ENCODE measurements around the gene NOL8.

The NOL8 gene

DNA sequence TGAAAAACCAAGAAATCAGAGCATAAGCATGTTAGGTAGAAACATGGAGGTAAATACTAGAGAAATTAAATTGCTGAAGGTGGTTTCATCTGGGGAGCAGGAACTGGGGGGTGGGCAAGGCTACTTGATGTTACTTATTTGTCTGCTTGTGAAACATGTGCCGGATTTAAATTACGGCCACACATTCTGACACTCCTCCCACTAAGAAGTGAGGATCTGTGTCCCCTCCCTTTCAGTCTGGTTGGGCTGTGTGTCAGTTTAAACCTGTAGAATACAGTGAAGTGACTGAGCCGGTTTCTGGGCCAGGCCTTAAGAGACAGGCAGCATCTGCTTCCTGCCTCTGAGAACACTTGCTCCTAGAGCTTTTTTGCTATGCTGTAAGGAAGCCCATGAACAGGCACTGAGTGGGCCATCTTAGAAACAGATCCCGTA is 29.3 kb downstream of the NOL8 start:
- Mint-ChIP-seq H3K9me3 (peaks cover 2% of the 10 kb centered on the region), H3K27me3 (no peaks in the 10 kb centered on the region), H3K36me3 (peaks cover 16% of the 10 kb centered on the region), H3K27ac (peak overlapping the region; percentile 41), H3K4me3 (no peak overlapping the region), H3K4me1 (peaks cover 26% of the 10 kb centered on the region)
- no peak for ATAC-seq (ENCODE audit: low read depth)
- no peak for DNase-seq (ENCODE audit: low spot score in 2 of 2)

DNA sequence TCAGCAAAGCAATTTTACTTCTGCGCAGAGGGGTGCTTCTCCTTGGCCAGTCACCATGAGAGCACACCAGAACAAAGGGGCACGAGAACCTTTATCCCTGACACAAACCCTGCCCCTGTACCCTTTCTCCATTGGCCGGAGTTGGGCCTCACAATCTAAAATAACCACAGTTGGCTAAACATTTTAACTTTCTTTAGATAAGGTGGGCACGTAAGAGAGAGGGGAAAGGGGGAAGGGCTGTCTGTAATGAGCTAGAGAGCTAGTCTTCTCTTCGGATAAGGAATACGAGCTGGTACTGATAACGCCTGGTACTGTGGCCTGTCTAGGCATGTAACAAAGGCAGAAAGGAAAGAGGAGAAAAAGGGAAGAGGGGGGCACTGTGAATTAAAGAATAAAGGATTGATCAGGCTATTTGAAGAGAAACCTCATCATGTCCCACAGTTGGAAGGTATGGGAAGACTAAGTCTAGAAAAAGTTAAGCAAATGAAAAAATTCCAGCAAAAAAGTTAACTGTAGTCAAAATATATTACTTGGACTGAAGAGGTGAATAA is 29.8 kb downstream of the NOL8 start:
- H3K4me3 Mint-ChIP-seq: peak overlapping the region; percentile 27
- ATAC-seq (ENCODE audit: low read depth) (no peak), DNase-seq (ENCODE audit: low spot score in 2 of 2) (no peak)
- H3K4me1 Mint-ChIP-seq: peaks cover 26% of the 10 kb centered on the region
- H3K27me3 Mint-ChIP-seq: no peaks in the 10 kb centered on the region
- H3K9me3 Mint-ChIP-seq: peaks cover 2% of the 10 kb centered on the region
- no peak overlapping the region for H3K27ac Mint-ChIP-seq
- H3K36me3 Mint-ChIP-seq: peaks cover 15% of the 10 kb centered on the region

DNA sequence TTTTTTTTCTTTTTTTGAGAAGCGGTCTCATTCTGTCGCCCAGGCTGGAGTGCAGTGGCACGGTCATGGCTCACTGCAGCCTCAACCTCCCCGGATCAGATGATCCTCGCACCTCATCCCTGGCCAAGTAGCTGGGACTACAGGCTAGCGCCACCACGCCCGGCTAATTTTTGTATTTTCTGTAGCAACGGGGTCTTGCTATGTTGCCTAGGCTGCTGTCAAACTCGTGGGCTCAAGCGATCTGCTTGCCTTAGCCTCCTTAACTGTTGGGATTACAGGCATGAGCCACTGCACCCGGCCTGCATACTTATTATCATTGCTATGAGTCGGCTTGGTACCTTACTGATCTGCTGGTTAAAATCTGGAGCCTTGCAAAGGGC is 30.9 kb downstream of the NOL8 start:
- Mint-ChIP-seq H3K9me3 (peaks cover 2% of the 10 kb centered on the region), H3K27ac (peak overlapping the region; percentile 97), H3K4me3 (peak overlapping the region; percentile 99), H3K4me1 (peaks cover 26% of the 10 kb centered on the region), H3K27me3 (no peaks in the 10 kb centered on the region), H3K36me3 (peaks cover 21% of the 10 kb centered on the region)
- DNase-seq (ENCODE audit: low spot score in 2 of 2): no peak
- no peak for ATAC-seq (ENCODE audit: low read depth)

DNA sequence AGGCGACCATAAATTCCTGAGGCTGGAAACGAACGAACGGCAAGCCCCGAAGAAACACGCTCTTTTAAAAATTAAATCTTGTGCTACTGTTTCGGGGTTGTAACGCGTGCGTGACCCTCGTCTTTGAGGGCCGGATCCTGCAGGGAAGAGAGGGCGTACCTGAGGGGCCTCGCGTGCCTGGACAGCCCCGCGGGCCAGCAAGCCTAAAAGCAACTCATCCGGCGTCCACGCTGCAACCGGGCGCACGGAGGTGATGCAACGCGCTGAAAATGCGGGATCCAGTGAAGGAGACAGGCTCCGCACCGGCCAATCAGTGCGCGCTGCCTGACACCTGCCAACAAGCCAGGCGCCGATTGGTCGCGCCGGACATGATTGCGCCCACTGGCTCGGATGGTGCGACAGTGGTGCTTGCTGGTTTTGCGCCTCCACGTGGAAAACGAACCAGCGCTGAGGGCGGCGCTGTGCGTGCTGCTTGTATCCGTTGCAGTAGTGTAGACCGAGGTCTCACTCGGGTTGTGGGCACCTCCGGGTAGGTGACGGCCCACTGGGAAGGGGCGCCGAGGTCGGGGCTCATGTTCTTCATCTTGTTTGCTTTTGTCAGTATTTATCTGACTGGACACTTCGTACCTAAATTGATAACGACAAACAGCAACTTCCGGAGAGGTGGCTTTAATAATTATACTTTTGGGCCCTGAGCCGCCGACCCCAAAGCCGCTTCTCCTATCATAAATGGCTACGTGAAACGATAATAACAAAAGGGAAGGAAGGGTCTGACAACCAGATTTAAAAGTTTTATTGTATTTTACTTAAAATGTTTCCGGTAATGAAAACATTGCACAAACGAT is 31.5 kb downstream of the NOL8 start, which contains the start of gene IARS1:
IARS1 (minus strand) TSS at position 246 of the 845 bp plus-strand sequence. CDS start 4,278 bp downstream, outside the sequence.
- Mint-ChIP-seq H3K27me3 (no peaks in the 10 kb centered on the region), H3K36me3 (peaks cover 19% of the 10 kb centered on the region)
- peak; percentile 95 for ATAC-seq (ENCODE audit: low read depth)

DNA sequence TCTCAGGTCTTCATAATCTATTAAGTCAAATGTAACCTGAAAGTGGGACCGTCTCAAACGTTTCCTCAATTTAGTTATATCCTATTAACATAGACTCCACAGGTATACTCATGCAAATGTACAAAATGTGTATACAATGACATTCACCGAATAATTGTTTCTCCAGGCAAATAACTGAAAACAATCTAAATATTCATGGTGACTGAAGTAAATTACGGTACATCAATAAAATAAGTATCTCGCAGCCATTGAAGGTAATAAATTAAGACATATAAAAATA is 32.1 kb downstream of the NOL8 start:
- Mint-ChIP-seq H3K4me3 (peak overlapping the region; percentile 39), H3K9me3 (no peaks in the 10 kb centered on the region), H3K36me3 (peaks cover 22% of the 10 kb centered on the region), H3K27ac (peak overlapping the region; percentile 97), H3K4me1 (peaks cover 24% of the 10 kb centered on the region), H3K27me3 (no peaks in the 10 kb centered on the region)
- no peak for ATAC-seq (ENCODE audit: low read depth)
- no peak for DNase-seq (ENCODE audit: low spot score in 2 of 2)

More for the DNA sequence above, 31.5 kb downstream of the NOL8 start, which contains the start of gene IARS1:
- Mint-ChIP-seq H3K4me3 (peak within 1 kb of the TSS; percentile 99), H3K4me1 (peaks cover 22% of the 10 kb centered on the region), H3K27ac (peak within 1 kb of the TSS; percentile 97), H3K9me3 (no peaks in the 10 kb centered on the region)
- peak; percentile 100 for DNase-seq (ENCODE audit: low spot score in 2 of 2)

DNA sequence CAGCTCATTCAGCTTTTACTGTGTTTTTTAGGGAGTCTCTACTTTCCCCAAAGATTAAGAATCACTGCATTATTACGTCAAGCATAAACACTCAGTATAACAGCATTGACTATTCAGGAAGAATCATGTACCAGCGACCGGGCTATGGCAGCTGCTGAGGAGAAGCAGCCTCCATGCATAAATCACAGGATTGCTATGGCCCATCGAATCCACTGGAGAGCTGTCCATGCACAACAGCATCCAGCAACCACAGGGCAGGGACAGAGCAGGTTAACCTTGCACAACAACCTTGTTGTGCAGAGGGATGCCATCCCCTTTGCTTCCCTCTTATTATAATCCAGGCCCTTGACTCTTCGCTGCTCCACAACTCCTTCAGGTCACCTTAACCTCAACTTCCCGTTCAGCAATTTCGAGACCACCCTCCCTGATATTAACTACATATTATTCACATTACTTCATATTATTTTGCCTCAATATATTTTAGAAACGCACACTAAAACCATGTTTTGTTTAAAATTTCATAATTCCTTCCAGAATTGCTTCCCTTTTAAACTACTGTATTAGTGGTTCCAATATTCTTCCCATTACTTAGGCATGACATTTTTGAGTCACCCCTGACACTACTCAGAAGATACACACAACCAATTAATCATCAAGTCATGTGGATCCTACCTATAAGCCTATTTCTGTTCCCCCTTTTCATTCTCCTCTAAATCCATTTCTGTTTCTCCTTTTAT is 32.6 kb downstream of the NOL8 start:
- Mint-ChIP-seq H3K27ac (peak overlapping the region; percentile 97), H3K27me3 (no peaks in the 10 kb centered on the region), H3K9me3 (no peaks in the 10 kb centered on the region), H3K36me3 (peaks cover 23% of the 10 kb centered on the region), H3K4me3 (peak overlapping the region; percentile 39), H3K4me1 (peaks cover 24% of the 10 kb centered on the region)
- ATAC-seq (ENCODE audit: low read depth) (no peak), DNase-seq (ENCODE audit: low spot score in 2 of 2) (no peak)

DNA sequence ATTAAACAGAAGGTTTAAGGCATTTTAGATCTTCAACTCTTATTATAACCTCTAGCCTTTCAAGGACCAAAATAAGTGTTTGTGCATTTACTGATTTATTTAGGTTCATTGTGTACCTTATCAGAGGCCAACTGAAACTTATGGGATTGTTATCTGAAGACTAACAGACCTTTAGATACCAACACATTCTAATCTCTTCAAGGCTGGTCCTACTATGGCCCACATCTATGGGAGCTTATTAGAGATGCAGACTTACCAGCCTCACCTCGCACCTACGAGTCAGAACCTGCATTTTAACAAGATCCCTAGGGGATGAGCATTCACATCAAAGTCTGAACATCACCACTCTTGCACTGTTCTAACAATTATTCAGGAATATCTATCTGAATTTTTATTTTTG is 33.6 kb downstream of the NOL8 start:
- no peaks in the 10 kb centered on the region for H3K27me3 Mint-ChIP-seq
- no peak overlapping the region for H3K4me3 Mint-ChIP-seq
- peaks cover 19% of the 10 kb centered on the region for H3K36me3 Mint-ChIP-seq
- ATAC-seq (ENCODE audit: low read depth): no peak
- H3K9me3 Mint-ChIP-seq: no peaks in the 10 kb centered on the region
- peak overlapping the region; percentile 29 for H3K27ac Mint-ChIP-seq
- peaks cover 22% of the 10 kb centered on the region for H3K4me1 Mint-ChIP-seq
- DNase-seq (ENCODE audit: low spot score in 2 of 2): no peak

DNA sequence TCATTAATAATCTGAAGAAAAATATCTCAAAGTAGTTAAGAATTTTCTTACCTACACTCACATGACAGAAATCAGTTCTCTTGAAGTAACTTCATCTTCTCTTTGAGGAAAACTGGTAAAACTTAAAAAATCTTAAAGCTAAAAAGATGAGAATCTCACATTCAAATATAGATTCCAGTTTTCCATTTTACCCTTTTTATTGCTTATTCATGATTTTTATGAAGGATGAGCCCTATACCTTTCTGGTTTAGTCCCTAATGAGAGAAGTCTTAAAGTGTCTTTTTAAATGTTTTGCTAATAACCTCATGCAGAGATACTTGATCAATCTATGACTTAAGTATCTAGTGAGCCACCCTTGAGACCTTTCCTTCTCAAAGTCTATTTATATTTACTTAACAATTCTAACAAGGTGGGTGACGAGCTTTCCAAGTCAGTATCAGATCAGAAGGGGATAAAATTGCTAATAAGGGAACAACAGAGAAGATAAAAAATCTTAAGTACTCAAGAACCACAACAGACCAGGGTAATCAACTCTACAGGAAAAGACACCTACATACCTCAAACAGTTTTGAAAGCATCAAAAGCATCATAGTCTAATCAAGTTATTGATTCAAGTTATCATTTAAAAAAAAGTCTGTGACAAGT is 34.2 kb downstream of the NOL8 start:
- peaks cover 19% of the 10 kb centered on the region for H3K36me3 Mint-ChIP-seq
- peak overlapping the region; percentile 29 for H3K27ac Mint-ChIP-seq
- H3K4me3 Mint-ChIP-seq: no peak overlapping the region
- H3K27me3 Mint-ChIP-seq: no peaks in the 10 kb centered on the region
- peaks cover 22% of the 10 kb centered on the region for H3K4me1 Mint-ChIP-seq
- H3K9me3 Mint-ChIP-seq: no peaks in the 10 kb centered on the region
- no peak for DNase-seq (ENCODE audit: low spot score in 2 of 2)
- ATAC-seq (ENCODE audit: low read depth): no peak

DNA sequence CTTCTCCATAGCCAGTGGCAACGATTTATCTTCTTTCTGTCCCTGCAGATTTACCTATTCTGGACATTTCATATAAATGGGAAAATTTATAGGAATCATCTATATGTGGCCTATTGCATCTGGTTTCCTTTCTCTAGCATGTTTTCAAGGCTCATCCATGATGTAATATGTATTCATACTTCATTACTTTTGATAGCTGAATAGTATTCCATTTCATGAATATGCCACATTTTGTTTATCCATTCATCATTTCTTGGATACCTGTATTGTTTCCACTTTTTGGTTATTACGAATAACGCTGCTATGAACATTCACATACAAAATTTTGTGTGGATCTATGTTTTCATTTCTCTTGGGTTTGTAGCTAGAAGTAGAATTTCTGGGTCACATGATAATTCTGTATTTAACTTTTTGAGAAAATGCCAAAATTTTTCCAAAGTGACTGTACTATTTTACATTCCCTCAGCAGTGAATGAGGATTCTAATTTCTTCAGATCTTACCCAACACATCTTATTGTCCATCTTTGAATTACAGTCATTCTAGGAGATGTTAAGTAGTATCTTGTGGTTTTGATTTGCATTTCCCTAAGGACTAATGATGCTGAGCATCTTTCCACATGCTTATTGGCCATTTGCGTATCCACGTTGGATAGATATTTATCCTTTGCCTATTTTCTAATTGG is 35.3 kb downstream of the NOL8 start:
- ATAC-seq (ENCODE audit: low read depth): no peak
- Mint-ChIP-seq H3K36me3 (peaks cover 26% of the 10 kb centered on the region), H3K4me1 (peaks cover 20% of the 10 kb centered on the region)

DNA sequence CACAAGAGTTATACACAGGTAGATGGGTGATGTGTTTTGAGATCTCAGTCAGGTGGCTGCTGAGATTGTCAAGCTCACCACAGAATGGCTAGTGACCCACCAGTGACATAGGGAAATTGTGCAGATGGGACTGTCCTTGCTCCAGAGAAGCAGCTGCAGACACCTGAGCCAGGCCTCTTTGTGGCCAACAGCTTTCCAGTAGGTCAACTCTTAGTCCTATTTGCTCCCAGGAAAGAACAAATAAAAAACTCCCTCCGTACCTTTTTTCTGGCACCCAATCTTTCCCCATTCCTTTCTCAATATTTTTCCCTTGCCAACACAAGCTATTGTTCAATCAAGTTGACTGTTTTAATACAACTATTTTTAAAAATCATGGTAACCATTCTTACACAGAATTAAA is 45.8 kb downstream of the NOL8 start:
- Mint-ChIP-seq H3K27ac (no peak overlapping the region), H3K4me1 (peaks cover 2% of the 10 kb centered on the region), H3K9me3 (no peaks in the 10 kb centered on the region), H3K4me3 (no peak overlapping the region), H3K27me3 (no peaks in the 10 kb centered on the region), H3K36me3 (peaks cover 41% of the 10 kb centered on the region)
- DNase-seq (ENCODE audit: low spot score in 2 of 2) (no peak), ATAC-seq (ENCODE audit: low read depth) (no peak)

More for the DNA sequence above, 35.3 kb downstream of the NOL8 start:
- Mint-ChIP-seq H3K9me3 (no peaks in the 10 kb centered on the region), H3K27me3 (no peaks in the 10 kb centered on the region), H3K4me3 (no peak overlapping the region), H3K27ac (peak overlapping the region; percentile 29)
- no peak for DNase-seq (ENCODE audit: low spot score in 2 of 2)

DNA sequence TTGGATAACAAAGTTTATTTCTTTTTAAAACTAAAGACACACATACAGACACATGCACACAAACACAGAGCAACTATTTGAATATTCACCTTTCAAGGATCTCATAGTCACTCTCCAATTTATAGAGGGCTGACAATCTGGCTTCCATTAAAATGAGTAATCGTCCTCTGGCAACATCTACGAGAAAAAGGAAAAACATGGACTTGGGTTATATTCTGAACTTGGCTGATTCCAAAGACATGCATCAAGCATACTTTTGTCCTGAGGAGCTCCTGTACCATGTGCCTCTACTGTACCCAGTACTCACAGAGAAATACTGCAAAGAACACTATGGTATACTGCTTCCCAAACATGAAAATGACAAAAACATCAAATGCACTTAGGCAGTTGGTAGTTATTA is 47.0 kb downstream of the NOL8 start:
- H3K36me3 Mint-ChIP-seq: peaks cover 47% of the 10 kb centered on the region
- no peaks in the 10 kb centered on the region for H3K27me3 Mint-ChIP-seq
- ATAC-seq (ENCODE audit: low read depth) (no peak), DNase-seq (ENCODE audit: low spot score in 2 of 2) (no peak)
- H3K9me3 Mint-ChIP-seq: no peaks in the 10 kb centered on the region
- no peak overlapping the region for H3K4me3 Mint-ChIP-seq
- no peak overlapping the region for H3K27ac Mint-ChIP-seq
- peaks cover 2% of the 10 kb centered on the region for H3K4me1 Mint-ChIP-seq

DNA sequence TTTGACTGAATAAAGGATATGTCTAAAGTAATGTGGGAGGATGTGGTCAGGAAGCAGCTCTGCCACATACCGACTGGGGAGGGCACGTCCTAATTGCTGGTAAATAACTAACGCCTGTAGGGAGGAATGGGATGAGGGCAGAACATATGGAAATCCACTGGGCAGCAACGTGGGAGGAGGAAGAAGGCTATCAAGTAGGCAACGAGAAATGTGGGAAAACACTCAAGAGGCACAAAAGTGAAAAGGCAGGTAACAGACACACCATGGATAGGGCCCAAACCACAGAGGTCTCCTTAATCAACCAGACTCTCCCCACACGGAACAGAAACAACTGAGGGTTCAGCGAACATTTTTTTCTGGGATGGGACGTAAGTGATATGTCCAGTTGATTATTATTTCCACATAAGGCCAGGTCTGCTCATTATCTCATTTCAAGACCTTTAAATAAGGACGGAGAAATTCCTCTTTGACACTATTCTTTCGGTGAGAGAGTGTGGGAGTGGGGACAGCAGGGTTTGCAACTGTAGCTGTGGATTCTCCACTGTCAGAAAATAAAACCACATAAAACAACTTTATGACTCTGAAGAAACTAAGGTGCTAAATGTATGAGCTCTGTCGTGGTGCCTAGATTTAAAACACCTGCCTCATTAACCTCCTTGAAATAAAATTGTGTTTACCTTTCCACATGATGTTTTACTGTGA is 48.7 kb downstream of the NOL8 start:
- Mint-ChIP-seq H3K27me3 (no peaks in the 10 kb centered on the region), H3K4me3 (no peak overlapping the region), H3K36me3 (peaks cover 51% of the 10 kb centered on the region), H3K27ac (peak overlapping the region; percentile 40), H3K9me3 (no peaks in the 10 kb centered on the region), H3K4me1 (peaks cover 2% of the 10 kb centered on the region)
- ATAC-seq (ENCODE audit: low read depth) (no peak), DNase-seq (ENCODE audit: low spot score in 2 of 2) (no peak)

DNA sequence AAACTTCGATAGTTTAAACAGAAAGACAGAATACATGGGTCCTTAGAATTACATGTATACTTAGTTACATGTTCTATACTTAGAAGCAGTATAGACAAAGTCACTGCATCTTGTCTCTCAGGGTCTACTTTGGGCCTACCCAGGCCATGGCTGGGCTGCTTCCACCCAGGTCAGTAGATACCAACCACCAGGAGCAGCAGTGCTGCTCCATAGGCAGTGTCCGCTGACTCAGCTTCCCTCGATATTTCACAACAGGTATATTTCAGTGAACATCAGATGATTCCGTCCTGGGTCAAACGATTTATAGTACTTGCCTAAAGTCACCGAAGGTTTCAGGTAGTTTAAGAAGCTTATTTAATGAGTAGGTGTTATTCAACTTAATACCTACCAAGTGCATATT is 49.6 kb downstream of the NOL8 start:
- H3K36me3 Mint-ChIP-seq: peaks cover 53% of the 10 kb centered on the region
- ATAC-seq (ENCODE audit: low read depth) (no peak), DNase-seq (ENCODE audit: low spot score in 2 of 2) (no peak)
- no peak overlapping the region for H3K4me3 Mint-ChIP-seq
- no peaks in the 10 kb centered on the region for H3K9me3 Mint-ChIP-seq
- H3K27ac Mint-ChIP-seq: no peak overlapping the region
- H3K4me1 Mint-ChIP-seq: peaks cover 2% of the 10 kb centered on the region
- no peaks in the 10 kb centered on the region for H3K27me3 Mint-ChIP-seq
